OCI-M1 (cell line): ENCODE measurements around the gene CMTM2.
A peak's percentile ranks its signal among the peaks of the same experiment; 100 is the strongest.
"Not testable (repeated sequence)": the region's sequence is repeated elsewhere in the genome, so short reads cannot be mapped to it uniquely, and the experiment has no call there.

ENCODE experiments used
- DNase-seq: peaks from one replicate; lab custom pipeline; 2025; lab: John Stamatoyannopoulos, UW

Gene CMTM2

DNA sequence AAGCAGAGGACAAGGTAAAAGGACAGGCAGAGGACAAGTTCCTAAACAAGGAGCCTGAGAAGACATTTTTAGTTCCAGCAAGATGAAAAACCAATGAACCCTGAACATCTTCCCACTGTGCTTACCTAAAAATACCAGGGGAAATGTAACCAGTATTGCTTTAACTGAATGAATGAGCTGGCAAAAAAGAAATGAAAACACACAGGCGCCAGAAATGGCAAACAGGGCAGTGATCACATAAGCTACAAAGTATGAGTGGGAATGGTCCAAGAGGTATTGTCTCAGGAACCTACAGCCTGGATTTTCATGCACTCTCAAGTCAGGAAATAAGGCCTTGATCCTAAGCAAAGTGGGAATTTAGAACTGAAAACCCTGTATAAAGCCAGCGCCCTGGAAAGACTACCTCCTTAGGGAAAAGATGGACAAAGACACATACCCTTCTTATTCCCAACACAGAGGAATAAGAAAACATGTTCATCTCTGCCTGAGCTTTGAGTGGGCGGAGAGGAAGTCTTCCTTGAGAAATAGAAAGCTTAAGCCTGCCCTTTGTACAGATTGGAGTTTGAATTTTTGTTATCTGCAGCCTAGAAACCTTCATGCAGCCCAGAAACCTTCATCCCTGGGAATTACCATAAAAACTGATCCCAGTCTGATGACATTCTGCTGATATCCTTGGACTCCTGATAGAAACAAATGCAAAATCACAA, 2.1 kb downstream of the CMTM2 start:
- DNase-seq = no peak

DNA sequence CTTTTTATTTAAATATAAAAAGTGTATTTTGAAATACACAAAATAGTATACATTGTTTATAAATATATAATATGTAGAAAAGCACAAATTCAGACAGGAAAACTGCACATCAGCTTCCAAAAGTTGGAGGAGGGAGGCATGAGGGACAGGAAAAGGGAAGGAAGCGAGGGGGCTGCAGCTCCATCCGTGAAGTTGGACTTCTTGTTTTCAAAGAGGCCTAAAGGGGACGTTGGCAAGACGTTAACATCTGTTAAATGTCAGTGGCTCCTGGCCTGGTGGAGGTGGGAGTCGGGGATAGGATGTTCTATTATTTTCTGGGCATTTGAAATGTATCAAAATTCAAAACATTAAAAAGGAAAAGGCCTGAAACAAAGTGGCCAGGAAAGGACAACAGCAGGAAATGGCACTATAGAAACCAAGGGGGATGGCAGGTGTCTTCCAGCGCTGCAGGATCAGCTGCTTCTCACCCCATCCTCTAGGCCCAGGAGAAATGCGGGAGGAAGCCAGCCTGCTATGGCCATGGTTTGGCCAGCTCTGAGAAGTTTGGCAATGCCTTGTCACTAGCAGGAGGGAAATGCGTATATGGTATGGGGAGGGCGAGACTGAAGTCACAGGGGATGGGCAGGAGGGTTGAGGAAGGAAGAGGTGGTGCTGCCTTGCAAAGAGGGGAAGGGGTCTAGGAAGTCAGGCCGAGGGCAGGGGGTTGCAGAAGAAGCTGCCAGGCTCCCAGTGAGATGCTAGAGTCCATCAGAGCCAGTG, 6.4 kb downstream of the CMTM2 start:
- no peak for DNase-seq

DNA sequence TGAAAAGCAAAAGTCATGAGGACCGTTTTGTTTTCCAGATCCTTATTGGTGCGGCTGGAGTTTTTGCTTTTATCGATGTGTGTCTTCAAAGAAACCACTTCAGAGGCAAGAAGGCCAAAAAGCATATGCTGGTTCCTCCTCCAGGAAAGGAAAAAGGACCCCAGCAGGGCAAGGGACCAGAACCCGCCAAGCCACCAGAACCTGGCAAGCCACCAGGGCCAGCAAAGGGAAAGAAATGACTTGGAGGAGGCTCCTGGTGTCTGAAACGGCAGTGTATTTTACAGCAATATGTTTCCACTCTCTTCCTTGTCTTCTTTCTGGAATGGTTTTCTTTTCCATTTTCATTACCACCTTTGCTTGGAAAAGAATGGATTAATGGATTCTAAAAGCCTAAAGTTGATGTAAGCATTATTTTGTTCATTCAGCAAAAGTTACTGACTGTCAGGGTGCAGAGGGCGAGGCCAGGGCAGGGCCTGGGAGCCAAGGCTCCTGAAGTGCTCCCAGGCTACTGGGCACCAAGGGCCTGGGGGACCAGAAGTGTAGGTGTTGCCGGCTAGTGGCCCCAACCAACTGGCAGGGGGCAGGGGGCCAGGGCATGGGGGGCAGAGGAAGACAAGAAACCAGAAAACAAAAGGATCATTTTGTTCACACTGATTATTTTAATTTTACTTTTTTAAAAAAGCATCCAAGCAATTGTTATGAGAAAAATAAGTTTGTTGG, 8.8 kb downstream of the CMTM2 start:
- DNase-seq = no peak

DNA sequence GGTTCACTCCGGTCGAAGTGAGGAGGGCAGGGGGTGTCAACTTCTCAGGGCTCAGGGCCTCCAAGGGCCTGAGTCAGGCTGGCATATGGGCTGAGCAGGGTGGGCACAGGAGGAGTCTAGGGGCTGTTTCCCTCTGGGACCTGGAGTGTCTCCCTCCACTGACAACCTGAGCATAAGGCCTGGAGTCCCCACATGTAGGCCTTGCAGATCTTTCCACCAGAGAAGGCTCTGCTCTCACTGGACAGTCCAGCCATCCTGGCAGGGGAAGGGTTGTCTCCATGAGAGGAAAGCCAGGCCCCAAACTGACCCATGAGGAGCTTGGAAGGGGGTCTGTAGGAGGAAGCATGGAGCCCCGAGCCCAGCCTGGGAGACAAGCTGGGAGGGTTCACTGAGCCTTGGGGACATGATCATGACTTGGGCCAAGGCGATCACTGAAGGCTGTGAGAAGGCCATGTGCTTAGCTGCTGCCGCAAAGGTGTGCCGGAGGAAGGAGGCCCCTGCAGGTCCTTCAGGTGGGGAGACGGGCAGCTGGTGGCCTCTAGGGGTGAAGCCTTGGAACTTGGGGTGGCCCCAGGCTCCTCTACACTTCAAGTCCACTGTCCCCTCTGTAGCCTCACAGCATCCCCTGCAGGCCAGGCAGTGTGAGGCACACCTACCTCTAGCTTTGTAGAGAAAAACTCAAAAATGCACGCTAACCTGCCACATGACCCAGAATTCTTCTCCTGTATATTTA, 9.9 kb downstream of the CMTM2 start:
- peak; percentile 70 for DNase-seq

DNA sequence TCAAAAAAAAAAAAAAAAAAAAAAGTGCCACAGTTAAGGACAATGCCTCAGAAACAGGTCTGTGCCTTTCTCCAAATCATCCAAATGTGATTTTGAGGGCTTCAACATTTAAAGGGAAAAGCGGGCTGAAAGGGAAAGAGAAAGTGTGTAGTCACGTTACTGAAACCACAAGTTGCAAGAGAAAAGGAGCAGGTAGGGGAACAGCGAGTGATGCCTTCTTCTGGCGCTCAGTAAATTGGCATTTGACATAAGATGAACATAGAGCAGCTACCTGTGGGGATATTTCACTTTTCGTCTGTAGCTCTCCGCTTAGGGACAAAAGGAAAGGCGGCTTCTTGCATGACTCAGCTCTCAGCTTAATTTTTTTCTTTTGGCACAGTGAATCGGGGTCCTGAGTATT, 11.1 kb downstream of the CMTM2 start:
- peak; percentile 75 for DNase-seq

DNA sequence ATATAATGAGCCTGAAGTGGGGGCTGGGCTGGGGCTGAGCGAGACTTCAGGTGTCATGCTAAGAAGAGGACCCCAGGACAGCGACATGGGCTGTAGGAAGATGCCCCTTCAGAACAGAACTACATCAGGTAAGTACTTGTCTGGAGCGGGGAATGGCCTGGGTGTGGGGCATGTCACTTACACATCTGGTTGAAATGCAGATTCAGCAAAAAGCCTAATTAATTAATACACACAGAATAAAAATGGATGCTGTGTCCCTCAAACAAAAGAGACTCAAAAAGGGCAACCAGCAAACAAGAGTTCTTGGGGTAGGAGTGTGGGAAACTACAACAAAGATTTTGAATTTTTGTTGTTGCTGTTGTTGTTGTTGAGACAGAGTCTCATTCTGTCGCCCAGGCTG, 11.8 kb downstream of the CMTM2 start:
- DNase-seq = no peak

DNA sequence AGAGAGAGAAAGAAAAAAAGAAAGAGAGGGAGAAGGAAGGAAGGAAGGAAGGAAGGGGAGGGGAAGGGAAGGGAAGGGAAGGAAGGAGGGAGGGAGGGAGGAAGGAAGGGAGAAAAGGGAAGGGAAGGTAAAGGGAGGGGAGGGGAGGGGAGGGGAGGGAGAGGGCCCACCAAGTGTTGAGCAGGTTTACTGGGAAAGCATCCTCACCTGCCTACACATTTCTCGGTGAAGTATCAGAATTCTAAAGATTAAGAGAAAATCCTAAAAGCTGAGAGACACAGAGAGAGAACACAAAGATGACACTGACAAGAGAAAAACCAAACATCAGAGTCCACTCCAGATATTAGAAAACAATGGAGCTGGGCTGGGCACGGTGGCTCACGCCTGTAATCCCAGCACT, 13.0 kb downstream of the CMTM2 start:
- DNase-seq = no peak

DNA sequence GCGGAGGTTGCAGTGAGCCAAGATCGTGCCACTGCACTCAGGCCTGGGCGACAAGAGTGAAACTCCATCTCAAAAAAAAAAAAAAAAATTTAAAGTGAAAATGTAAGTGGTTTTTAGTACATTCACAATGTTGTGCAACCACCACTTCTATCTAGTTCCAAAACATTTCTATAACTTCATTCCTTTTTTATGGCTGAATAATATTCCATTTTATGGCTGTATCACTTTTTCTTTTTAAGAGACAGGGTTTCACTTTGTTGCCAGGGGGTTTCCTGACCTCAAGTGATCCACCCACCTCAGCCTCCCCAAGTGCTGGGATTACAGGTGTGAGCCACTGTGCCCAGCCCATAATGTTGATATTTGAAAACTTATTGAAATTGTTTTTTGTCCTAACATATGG, 13.6 kb downstream of the CMTM2 start:
- DNase-seq = no peak

DNA sequence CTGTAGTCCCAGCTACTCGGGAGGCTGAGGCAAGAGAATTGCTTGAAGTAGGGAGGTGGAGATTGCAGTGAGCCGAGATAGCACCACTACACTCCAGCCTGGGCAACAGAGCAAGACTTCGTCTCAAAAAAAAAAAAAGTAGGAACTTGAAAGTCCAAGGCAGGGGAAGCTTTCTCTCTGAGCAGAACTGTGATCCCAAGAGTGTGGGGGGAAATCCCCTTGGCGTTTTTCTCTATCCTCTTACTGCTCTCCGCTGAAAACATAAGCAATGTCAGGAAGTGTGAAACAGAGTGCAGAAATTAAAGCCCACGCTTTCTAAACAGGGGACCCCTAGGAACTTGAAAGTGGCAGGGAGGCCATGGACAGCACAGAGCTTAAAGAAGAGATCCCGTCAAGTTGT, 15.5 kb downstream of the CMTM2 start:
- no peak for DNase-seq

DNA sequence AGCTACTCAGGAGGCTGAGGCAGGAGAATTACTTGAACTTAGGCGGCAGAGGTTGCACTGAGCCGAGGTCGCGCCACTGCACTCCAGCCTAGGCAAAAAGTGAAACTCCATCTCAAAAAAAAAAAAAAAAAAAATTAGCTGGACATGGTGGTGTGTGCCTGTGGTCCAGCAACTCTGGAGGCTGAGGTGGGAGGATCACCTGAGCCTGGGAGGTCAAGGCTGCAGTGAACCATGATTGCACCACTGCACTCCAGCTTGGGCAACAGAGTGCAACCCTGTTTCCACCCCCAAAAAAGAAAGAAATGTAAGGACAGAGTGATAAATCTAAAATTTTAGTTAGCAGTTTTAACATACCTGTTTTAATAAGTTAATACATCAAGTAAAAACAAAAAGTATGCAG, 17.3 kb downstream of the CMTM2 start:
- DNase-seq = not testable (repeated sequence)

DNA sequence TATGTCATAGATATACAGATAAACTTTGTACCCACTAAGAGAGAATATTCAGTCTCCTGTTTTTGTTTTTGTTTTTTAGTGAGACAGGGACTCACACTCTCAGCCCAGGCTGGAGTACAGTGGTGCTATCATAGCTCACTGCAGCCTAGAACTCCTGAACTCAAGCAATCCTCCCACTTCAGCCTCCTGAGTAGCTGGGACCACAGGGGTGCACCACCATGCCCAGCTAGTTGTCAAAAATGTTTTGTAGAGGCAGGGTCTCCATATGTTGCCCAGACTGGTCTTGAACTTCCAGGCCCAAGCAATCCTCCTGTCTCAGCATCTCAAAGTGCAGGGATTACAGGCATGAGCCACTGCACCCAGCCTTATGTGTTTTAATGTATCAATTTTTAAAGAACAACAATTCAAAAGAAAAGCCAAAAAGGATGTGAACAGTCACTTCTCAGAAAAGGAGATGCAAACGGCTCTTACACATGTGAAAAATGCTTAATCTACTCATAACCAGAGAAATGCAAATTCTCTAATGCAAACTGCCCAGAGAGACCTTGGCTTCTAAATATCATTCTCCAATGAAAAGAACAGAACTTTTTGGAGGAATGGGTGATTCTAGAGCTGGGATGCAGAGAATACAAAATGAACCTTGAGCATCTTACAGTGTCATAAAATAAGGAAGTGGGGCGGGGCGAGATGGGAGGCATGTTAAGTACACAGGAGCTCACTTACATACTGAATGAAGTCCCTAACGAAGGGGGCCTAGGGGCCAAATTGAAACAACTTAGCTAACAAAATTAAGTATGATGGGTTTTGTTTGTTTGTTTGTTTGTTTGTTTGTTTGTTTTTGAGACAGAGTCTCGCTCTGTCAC, 18.0 kb downstream of the CMTM2 start:
- DNase-seq = no peak

DNA sequence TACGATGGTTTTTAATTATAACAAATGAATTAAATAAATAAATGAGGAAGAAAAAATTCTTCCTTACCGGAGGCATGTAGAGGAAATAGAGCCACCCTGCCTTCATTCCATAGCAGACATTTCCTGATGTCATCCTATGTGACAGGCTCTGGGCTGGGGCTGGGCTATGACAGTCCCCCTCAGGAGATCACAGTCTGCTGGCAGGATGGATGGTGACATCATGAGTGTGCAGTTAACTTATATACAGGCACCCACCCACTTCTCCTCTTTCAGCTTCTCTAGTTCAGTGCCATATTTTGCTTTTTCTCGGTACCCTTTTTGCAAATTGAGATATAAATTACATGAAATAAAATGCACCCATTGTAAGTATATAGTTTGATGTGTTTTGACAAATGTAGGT, 18.8 kb downstream of the CMTM2 start:
- no peak for DNase-seq

DNA sequence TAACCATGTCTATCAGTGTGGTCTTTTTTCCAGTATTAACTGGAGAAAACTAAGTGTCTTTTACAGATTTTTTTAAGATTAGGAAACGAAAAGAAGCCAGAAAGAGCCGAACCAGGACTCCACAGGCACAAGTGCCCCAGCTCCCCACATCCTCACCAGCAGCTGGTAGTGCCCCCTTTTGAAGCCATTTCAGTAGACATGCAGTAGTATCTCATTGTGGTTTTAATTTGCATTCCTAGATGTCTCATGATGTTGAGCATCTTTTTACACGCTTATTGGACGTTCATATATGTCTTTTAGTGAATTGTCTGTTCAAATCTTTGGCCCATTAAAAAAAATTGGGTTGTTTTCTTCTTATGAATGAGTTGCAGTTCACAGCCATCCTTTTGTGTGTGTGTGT, 20.5 kb downstream of the CMTM2 start:
- DNase-seq = no peak

DNA sequence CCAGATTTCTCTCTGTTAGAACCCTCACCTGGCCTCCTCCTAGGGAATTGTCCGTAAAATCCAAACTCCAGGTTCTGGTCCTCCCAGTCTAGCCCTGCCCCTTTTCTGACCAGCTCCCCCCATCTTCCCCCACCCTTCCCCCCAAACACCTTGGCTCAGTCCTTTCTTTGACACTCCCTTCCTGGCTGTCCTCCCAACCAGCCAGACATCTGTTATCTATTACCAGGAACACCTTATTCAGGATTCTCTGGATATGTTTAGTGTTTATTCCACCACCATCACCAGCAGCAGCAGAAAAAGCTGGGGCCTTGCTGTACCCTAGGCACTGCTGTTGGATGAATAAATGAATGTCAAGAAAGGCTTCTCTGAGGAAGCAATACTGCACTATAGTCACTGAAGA, 21.2 kb downstream of the CMTM2 start:
- DNase-seq = no peak

DNA sequence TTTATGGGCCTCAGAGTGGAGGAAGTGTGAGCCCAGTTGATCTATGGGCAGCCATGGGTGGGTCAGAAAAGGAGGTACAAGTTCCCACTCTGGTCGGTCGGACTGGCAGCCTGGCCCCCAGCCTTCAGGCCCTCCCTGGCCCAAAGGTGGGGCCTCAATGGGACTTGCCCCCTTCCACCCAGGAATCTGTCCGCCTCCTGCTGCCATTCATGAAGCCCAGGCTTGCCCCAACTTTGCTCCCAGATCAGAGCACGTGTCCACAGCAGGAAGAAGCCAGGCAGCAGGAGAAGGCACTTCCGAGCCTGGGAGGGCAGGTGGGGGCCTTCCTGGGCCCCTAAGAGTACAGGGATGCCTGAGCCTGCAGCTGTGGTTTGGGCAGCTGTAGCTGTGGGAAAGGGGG, 22.2 kb downstream of the CMTM2 start:
- no peak for DNase-seq

DNA sequence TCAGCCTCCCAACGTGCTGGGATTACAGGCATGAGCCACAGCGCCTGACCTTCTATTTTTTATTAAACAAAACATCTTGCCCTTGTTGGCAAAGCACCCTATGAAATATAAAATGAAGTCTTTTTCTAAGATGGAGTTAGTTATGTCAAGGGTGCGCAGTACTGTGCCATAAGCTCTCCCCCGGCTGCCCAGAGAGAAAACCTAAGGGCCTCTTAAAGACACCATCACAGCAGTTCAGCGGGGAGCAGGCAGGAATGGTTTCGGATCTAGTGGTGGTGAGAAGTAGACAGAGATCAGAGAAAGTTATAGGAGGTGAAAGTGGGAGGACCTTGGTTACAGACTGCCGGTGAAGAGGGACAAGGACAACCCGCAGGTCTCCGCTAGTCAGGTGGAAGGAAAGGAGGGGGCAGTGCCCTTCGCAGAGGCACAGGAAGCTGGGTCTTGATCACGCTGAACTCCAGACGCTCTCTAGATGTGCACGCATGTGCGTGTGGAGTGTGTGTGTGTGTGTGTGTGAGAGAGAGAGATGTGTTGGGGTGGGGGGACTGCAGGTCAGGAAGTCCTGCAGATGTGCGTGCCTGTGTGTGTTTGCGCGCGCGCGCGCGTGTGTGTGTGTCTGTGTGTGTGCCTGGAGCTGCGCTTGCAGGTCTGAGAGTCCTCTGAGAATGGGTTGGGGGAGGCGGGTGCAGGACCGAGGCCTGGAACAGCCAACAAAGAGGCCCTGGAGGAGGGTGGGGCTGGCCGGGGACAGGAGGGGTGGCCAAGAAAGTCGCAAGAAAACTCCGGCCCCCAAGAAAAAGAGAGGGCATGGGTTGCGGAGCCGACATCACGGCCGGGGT, 24.5 kb downstream of the CMTM2 start:
- peak; percentile 82 for DNase-seq

DNA sequence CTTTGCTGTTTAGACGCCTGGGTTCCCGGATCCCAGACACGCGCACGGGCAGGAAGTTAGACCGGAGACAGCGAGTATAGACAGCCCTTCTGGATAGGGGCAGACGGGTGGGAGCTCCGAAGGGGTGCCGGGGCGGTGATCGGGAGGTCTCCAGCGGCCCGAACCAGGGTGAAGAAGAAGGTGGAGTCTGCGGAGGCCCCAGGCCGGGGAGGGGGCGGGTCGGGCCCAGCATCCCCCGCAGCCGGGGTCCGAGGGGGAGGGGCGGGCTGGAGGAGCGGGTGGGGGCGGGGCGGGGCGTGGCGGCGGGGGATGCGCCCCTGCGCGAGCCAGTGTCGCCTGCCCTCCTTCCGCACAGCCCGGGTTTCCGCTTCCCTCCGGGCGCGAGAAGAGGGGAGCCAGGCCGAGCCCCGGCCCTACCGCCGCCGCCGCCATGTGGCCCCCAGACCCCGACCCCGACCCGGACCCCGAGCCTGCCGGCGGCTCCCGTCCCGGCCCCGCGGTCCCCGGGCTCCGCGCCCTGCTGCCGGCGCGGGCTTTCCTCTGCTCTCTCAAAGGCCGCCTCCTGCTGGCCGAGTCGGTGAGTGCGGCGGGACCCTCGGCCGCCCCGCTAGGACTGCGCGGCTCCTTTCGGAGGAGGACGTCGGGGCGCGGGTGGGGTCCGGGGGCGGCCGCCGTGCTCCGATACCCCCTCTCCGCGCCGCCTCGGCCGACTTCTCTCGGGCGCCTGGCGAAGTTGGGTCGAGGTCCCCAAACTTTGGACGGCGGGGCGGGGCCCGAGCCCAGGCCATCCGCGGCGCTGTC, 25.3 kb downstream of the CMTM2 start, which contains the start of gene CMTM3:
TSS of gene CMTM3 (plus strand) at position 329 of the 801 bp plus-strand sequence. CDS start at position 431, 102 bp downstream.
- DNase-seq = peak; percentile 83

DNA sequence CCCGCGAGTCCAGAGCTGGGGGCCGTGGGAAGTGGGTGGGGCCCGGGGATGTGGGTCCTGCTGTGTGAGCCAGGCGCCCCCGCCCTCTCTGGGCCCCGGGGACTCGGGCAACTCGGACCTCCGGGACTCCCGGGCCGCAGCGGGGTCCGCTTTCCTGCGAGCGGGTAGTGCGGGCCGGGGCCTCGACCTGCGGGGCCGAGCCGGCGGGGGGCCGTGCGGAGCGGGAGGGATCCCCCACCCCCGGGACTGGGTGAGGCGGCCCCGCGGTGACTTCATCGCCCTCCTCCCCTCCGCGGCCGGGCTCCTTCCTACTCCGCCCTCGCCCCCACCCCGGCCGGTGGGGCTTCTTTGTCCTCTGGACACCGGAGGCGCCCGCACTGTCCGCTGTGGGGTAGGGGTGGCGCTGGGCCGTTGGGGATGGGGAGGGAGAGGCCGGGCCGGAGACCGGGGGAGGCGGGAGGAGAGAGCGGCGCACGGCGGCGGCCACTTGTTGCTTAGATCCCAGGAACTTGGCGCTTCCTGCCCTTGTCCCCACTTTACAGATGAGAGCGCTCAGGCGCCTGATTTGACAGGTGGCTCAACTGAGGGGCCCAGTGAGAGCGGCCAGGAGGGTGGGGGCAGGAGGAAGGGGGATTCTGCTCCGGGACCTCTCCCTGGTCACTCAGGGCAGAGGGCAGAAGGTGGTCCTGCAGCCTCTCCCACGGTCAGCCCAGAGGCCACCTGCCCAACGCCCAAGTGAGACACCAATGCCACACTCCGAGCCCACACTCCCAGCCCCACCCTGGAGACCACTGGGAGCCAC, 26.1 kb downstream of the CMTM2 start:
- DNase-seq = peak; percentile 60
